Fibroblast of skin of abdomen (primary cell): ENCODE results near the gene STX7.
A peak's percentile ranks its signal among the peaks of the same experiment; 100 is the strongest.

Experiments
- DNase-seq: peaks from one replicate; pipeline ENCODE4 v3.0.0-alpha.2; 2013

Gene STX7

DNA sequence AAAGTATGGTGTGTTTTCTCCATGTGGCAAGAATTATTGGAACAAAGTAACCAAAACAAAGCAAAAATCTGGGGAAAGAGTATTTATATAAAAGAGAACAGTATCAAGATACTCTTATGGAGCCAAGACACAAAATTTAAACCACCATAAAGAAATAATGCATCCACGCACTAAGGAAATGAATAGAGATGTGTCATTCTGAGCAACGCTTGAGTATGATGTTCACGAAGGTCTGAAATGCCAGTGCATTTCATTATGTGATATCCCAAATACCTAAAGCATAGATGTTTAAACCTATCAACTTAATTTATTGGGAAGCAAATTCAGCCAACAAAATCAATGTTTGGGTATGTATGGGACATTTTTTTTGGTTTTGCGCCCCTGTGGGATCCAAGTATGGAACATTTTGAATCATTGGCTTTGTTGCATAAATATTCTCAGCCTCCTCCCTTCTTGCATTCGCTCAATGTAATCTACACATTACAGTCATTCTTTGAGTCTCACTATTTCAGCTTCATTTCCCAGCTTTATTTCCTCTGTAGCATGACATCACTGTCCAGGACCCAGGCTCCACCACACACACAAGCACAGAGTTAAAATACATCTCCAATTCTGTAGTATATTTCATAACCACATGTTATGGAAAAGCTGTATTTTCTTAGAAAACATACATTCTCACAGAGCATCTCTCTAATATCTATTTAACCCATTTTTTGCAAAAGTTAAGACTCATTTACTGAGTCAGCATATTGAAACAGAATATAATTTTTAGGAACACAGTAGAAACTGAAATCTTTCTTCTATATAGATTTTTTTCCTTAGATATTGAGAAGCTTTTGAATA, 100.0 kb downstream of the STX7 start:
- peak; percentile 72 for DNase-seq

DNA sequence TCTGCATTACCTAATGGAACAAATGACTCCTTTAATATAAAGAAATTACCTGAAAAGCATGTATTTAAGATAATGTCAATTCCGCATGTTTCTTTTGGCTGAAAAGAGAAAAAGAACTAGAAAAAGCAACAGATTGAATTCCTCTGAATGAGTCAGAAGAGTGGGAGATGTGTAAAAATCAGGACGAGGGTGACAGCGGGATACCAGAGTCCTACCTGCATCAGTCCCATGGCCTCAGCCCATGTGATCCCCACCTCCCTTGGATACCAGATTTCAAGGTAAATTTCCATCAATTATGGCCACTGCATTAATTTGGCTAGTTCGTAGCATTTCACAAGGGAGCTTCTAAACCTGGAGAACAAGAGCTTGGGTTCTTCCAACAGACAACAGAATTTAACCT, 101.6 kb downstream of the STX7 start:
- DNase-seq: no peak

GRCh38 chr6:132410830-132411229, 102.1 kb downstream of the STX7 start:
- DNase-seq: no peak

DNA sequence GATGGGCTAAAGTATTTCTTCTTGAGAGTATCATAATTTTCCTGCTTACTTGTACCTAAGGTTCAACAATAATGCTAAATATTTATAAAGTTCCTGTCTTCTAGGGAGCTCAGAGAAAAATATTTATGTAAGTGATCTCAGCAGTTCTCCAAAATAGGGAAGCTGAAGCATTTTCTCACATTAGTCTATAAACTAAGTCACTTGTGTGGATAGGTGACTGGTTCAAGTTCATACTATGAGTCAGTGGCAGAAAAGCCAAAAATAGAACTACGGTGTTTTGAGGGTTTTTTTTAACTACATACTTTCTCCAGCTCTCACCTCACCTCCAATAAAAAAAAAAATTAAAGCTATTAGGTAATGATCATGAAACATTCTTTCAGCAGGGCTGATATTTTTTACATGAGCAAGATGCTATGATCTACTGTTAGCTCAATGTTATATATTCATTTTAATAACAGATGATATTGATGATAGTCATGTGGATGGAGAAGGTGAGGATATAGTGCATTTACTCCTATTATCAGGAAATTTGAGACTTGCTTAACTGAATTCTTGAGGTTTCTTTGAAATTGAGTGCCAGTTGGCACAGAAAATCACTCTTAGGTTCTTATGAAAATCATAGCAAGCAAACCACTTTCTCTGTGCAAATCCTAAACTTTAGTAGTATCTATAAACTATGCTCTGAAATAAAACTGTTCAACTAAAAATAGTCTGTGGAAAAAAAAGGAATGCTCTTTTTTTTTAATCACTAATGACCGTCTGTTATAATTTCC, 107.6 kb downstream of the STX7 start:
- no peak for DNase-seq

- DNase-seq: no peak
Measured at GRCh38 chr6:132404736-132405135, 108.2 kb downstream of the STX7 start.

- no peak for DNase-seq
Measured at GRCh38 chr6:132404330-132404729, 108.6 kb downstream of the STX7 start.

GRCh38 chr6:132401618-132402285, 111.2 kb downstream of the STX7 start:
- no peak for DNase-seq

GRCh38 chr6:132400883-132401617, 111.9 kb downstream of the STX7 start, which contains the start of gene MOXD1:
TSS of gene MOXD1 (minus strand) at chr6:132401475. CDS start at chr6:132401426, 49 bp downstream.
- DNase-seq: peak; percentile 68

DNA sequence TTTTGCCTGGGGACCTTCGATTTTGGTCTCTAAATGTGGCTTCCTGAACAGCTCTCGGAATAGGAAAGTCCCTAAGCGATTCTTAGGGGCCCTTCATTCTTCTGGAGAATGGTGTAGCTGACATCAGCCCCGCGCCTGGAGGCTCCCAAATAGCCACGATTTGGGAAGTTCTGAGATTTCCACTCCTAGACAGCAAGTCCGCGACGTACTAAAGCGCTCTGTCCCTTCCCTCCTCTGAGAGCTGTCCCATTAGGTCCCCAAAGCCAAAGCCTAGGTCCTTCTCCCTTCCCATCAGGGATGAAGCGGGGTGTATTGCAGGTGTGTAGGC, 112.4 kb downstream of the STX7 start:
- no peak for DNase-seq

DNA sequence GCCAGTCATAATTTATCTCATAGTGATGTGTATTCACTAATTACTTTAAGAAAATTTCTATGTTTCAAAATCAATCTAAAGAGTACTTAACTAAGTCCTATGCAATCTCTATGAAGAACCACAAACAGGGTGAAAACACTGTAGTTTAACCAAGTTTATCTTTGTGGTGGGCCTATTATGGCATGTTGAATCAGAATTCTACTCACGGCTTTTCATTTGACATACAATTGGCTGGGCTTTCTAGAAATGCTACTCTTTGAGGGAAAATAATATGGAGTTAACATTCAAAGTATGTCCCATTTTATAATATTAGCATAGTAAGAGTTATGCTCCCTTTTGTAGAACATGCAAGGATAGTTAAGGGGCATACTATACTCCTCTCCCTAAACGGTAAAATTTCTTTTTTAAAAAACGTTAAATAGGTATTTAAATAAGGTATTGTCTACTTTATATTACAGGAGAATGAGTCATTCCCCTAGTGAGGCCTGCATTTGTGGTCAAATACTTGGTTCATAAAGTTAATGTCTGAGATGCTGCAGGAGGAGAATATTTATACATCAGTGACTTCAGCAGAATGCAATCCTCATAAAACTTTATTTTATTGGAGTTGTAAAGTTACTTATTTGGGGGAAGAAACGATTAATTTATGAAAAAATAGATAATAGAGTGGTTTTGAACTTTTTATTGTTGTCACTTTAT, 113.4 kb downstream of the STX7 start:
- peak; percentile 73 for DNase-seq
